Ishikawa (cell line): ENCODE measurements around the gene CNTN4.

Experiments used
- CEBPB ChIP-seq: IDR thresholded peaks from 2 replicates; pipeline ENCODE4 v1.6.1; 2012
- CREB1 ChIP-seq: IDR thresholded peaks from 2 replicates; pipeline ENCODE4 v1.6.1; 2012; ENCODE audit warnings: low read depth
- EGR1 ChIP-seq: IDR thresholded peaks from 2 replicates; pipeline ENCODE4 v1.6.1; 2012
- EP300 ChIP-seq: IDR thresholded peaks from 2 replicates; pipeline ENCODE4 v1.6.1; 2012; ENCODE audit warnings: borderline replicate concordance
- FOXM1 ChIP-seq: IDR thresholded peaks from 2 replicates; pipeline ENCODE4 v1.6.1; 2012; ENCODE audit warnings: low read depth, borderline replicate concordance
- NFIC ChIP-seq: IDR thresholded peaks from 2 replicates; pipeline ENCODE4 v1.6.1; 2012
- RAD21 ChIP-seq: IDR thresholded peaks from 2 replicates; pipeline ENCODE4 v1.6.1; 2012; ENCODE audit warnings: low read depth
- TAF1 ChIP-seq: IDR thresholded peaks from 2 replicates; pipeline ENCODE4 v1.6.1; 2012; ENCODE audit warnings: low read depth, mild to moderate bottlenecking
- TCF12 ChIP-seq: IDR thresholded peaks from 2 replicates; pipeline ENCODE4 v1.6.1; 2012; ENCODE audit warnings: low read depth
- TEAD4 ChIP-seq: IDR thresholded peaks from 2 replicates; pipeline ENCODE4 v1.6.1; 2012
- USF1 ChIP-seq: IDR thresholded peaks from 2 replicates; pipeline ENCODE4 v1.6.1; 2012
- YY1 ChIP-seq: IDR thresholded peaks from 2 replicates; pipeline ENCODE4 v1.6.1; 2012; ENCODE audit warnings: low read depth
- ZBTB7A ChIP-seq: IDR thresholded peaks from 2 replicates; pipeline ENCODE4 v1.6.1; 2012; ENCODE audit warnings: low read depth
- TF ChIP-seq, protein P1 (sequence below): IDR thresholded peaks from 2 replicates; pipeline ENCODE4 v1.6.1; 2012
- TF ChIP-seq, protein P2 (sequence below): IDR thresholded peaks from 2 replicates; pipeline ENCODE4 v1.6.1; 2012; ENCODE audit warnings: low read depth, mild to moderate bottlenecking

CNTN4 gene

GRCh38 chr3:2948882-2949281, 850.2 kb downstream of the CNTN4 start:
- TF ChIP-seq NFIC (no peak), TCF12 (no peak), RAD21 (no peak)

- TF ChIP-seq, protein P1, sequence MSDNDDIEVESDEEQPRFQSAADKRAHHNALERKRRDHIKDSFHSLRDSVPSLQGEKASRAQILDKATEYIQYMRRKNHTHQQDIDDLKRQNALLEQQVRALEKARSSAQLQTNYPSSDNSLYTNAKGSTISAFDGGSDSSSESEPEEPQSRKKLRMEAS: no peak
- no peak for TF ChIP-seq RAD21
- TF ChIP-seq YY1: no peak
- no peak for TF ChIP-seq CEBPB
- TF ChIP-seq NFIC: no peak
- TF ChIP-seq, protein P2, sequence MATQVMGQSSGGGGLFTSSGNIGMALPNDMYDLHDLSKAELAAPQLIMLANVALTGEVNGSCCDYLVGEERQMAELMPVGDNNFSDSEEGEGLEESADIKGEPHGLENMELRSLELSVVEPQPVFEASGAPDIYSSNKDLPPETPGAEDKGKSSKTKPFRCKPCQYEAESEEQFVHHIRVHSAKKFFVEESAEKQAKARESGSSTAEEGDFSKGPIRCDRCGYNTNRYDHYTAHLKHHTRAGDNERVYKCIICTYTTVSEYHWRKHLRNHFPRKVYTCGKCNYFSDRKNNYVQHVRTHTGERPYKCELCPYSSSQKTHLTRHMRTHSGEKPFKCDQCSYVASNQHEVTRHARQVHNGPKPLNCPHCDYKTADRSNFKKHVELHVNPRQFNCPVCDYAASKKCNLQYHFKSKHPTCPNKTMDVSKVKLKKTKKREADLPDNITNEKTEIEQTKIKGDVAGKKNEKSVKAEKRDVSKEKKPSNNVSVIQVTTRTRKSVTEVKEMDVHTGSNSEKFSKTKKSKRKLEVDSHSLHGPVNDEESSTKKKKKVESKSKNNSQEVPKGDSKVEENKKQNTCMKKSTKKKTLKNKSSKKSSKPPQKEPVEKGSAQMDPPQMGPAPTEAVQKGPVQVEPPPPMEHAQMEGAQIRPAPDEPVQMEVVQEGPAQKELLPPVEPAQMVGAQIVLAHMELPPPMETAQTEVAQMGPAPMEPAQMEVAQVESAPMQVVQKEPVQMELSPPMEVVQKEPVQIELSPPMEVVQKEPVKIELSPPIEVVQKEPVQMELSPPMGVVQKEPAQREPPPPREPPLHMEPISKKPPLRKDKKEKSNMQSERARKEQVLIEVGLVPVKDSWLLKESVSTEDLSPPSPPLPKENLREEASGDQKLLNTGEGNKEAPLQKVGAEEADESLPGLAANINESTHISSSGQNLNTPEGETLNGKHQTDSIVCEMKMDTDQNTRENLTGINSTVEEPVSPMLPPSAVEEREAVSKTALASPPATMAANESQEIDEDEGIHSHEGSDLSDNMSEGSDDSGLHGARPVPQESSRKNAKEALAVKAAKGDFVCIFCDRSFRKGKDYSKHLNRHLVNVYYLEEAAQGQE: no peak
- no peak for TF ChIP-seq CREB1
- TF ChIP-seq EGR1: no peak
- TF ChIP-seq TCF12: no peak
- TF ChIP-seq ZBTB7A: no peak
- TF ChIP-seq USF1: no peak
- no peak for TF ChIP-seq EP300
- no peak for TF ChIP-seq TAF1
- TF ChIP-seq FOXM1: no peak
- TF ChIP-seq TEAD4: no peak
Observed at GRCh38 chr3:2950159-2950558, 851.5 kb downstream of the CNTN4 start.

DNA sequence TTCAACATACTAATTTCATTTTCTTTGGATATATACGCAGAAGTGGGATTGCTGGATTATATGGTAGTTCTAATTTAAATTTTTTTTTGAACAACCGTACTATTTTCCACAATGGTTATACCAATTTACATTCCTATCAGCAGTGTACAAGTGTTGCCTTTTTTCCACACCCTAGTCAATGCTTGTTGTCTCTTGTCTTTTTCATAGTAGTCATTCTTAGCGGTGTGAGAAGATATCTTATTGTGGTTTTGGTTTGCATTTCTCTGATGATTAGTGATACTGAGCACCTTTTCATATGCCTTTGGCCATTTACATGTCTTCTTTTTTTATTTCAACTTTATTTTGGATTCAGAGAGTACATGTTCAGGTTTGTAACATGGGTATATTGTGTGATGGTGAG, 858.4 kb downstream of the CNTN4 start:
- TF ChIP-seq TCF12 (no peak), TAF1 (no peak), EP300 (no peak), ZBTB7A (no peak), YY1 (no peak), FOXM1 (no peak), CREB1 (no peak), NFIC (no peak), USF1 (no peak), CEBPB (no peak), RAD21 (no peak)
- TF ChIP-seq, protein P1: no peak

GRCh38 chr3:2958551-2958950, 859.9 kb downstream of the CNTN4 start:
- no peak for TF ChIP-seq EGR1
- TF ChIP-seq, protein P1: no peak
- TF ChIP-seq, protein P2: no peak
- TF ChIP-seq FOXM1: no peak
- no peak for TF ChIP-seq NFIC
- TF ChIP-seq CEBPB: no peak
- TF ChIP-seq ZBTB7A: no peak
- no peak for TF ChIP-seq RAD21

- TF ChIP-seq TCF12 (no peak), TEAD4 (no peak), YY1 (no peak), EGR1 (no peak), ZBTB7A (no peak), CEBPB (no peak), RAD21 (no peak), NFIC (no peak), CREB1 (no peak), FOXM1 (no peak)
- TF ChIP-seq, protein P1: no peak
- TF ChIP-seq, protein P2: no peak
Observed at GRCh38 chr3:2961576-2961975, 862.9 kb downstream of the CNTN4 start.
